Astrocyte of the hippocampus (primary cell): ENCODE results near the gene PKHD1.
A peak's percentile ranks its signal among the peaks of the same experiment; 100 is the strongest.

ENCODE experiments used
- DNase-seq: peaks from one replicate; pipeline ENCODE4 v3.0.0; 2011; ENCODE audit warnings: low read depth, low spot score

Gene PKHD1

DNA sequence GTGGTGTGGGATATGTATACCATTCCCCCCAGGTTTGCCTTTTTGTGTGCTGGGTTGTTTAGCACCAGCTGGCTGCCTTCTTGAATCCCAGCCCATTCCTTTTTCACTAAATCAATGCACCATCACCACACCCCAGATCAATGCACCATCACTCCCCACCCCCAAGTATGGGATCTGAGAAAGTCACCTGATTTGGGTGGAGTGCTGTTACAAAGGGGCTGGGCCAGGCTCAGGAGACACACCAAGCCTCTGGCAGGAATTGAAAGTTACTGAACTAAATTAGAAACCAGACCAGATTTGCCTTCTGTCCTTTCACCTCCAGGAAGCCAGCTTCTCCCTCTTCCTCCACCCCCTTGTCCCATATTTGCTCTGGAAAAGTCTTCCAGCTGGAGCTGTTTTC lies 19.6 kb upstream of the PKHD1 start:
- DNase-seq, result no peak

DNA sequence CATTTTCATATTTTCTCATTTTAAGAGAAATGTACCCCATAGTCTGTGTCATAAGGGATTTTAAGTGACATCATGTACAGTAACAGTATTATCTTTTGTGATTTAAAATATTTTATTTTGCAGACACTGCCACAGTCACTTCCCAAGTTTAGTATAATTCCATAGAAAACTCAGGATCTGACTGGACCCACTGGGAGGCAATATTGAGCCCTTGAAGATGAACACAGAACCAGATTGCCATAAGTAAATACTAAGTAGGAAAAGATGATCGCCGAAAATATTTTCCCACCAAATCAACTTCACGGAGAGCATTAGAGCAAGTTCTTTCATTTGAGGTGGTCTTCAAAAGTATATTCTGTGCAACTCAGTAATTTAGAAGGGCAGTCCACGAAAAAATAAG lies 17.6 kb upstream of the PKHD1 start:
- DNase-seq, result no peak

DNA sequence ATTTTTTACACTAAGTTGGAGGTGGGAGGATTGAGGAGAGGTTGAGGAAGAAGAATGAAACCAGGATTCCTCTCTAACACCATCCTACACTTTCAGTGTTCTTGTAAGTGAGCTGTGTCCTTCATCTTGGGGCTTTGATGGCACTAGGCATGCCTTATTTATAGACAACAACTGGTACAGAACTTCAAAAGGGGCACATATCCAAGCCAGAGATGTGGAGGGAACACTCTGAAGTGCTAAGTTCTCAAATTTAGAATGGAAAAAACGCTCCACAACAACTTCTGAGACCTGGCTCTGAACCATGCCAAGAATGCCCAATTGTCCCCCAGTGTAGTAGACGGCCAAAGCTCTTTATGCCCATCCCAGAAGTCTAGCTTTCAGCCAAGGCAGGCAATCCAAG lies 16.2 kb upstream of the PKHD1 start:
- no peak for DNase-seq

DNA sequence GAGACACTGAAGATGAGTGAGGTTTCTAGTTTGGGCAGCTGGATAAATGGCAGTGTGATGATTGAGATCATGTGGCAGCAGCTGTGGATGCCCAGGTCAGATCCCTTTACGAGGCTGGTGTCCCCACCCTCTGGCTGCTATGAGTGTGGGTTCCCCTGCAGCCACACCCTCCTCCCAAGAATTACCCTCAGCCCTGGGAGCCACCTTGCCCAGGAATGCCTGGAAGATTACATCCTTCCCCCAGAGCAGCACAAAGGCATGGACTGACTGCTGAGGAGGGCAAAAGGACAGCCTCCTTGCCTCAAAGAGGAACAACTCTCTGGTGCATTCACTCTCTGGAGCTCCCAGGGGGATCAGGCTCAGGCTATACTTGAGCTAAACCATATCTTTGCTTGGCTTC lies 15.0 kb upstream of the PKHD1 start:
- DNase-seq, result no peak

DNA sequence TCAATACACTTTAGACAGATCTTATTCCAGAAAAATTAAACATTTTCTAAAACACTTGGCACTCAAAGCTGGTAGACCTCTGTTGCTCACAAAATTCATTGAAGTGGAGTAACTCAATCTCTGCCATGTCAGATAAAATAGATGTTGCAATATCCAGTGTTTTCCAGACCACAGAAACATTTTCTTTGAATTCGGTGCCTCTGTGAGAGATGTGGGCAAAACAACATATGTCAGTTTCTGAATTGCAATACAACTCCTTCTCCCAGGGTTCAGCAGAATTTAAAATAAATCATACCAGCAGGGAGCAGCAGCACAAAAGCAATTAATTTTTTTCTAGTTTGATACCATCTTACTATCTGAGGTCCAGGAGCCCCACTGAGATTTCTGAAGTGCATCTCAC lies 11.3 kb upstream of the PKHD1 start:
- DNase-seq, result no peak

DNA sequence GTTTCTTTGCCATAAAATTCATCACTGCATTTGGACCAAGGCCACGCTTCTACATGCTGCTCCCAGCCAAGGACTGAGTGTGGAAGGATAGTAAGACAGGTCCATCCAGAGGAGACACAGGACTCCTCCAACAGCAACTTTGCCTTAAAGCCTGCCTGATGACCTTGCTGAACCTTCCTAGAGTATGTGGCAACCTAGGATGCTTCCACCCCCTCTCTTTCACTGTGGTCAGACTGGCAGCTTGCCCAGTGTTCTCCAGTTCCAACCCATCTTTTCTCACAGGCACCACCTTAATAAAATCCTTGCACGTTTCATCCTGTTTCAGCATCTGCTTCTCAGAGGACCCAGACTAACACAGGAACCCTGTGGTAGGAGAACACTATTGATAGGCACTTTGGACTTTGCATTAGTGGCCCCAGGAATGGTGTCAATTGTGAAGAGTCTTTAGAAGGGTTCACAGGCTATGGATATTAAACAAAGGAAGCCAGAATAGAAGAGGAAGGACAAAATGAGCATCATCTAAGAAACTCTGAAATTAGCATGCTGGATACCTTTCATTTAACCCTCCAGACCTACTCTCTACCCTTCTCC lies 2.4 kb upstream of the PKHD1 start:
- no peak for DNase-seq

DNA sequence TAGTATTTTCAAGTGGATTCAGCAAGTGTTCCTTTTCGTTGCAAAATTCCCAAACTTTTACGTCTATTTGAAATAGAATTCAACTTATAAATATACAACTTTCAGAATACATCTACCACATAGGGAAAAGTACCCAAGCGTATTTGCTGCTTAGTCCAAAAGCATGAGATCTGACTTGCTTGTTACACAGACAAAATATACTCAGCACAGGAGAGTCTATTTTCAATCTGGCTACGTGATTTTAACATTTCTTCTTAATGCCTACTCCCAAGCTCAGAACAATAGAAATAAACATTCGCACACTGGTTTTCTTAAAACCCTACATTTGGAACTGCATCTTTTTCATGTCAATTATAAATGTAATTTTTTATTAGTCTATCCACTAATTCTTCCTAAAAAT lies 672 bp downstream of the PKHD1 start:
- DNase-seq, result no peak

DNA sequence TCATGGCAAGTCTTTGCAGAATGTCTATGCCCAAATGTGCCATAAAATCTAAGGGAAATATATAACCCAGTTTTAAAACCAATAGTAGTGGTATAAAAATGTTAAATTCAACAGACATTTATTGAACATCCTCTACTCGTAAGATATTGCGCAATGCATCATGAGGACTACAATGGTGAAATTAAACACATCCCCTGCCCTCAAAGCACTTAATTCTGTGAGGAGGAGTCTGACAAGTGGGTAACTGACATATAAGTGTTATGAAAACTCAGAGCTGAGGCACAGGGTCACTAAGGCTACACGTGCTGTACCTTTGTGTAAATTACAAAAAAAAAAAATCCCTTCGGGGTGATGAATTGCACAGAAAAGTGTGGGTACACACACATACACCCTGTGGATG lies 6.2 kb downstream of the PKHD1 start:
- DNase-seq, result no peak

DNA sequence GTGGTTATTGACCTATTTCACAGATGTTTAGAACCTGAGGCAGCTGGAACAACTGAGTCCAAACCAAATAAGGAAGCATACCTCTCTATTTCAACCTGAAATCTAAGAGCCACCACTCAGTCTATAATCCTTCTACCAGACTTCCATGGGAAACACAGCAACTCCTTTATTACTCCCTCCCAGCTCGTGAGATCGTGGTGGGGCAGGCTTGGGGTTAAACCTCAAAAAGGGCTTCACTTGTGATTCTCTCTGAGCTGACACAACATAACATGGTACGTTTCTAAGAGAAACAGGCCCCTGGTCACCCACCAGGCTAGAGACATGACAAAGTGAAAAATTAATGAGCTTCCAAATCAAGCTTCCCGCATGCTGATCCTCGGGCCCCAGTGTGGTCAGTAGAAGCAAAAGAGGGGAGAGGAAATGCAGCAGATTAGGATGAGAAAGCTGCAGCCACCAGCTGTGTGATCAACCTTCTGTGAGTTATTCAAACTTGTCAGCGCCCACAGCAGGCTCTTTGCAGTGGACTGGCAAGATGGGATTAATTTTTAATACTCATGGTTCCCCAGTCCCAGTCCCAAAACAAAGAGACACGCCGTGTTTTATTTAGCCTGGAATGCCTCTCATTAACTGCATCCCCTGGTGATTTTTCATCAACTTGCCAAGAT lies 9.3 kb downstream of the PKHD1 start:
- DNase-seq, result no peak

DNA sequence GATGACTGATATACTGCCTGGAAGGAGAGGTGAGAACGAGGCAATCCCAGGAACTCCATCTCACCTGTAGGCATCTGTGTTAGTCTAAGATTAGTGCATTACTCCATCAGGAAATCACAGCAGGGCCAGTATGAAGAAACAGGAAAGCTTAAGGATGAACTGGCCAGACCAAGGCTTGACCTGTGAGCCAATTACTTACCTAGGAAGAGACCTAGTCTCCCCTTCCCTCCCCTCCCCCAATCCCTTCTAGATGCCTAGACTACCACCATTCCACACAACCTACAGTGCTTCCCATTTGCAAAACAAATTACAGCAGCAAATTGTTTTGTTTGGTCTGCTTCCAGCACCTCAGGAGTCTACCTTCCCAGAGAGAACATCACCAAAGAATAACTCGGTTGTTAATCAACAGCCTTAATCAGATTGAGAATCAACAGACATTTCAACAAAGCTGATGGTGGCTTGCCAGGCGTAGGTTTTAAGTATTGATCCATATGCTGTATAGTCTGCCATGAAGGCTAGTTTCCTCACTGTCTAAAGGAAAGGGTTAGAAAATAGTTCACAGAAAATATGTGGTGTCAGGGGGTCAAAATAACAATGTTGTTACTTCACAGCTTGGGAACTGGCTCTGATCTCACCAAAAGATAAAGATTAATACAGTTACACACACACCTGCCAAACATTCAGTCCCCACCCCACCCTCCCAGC lies 10.1 kb downstream of the PKHD1 start:
- no peak for DNase-seq

DNA sequence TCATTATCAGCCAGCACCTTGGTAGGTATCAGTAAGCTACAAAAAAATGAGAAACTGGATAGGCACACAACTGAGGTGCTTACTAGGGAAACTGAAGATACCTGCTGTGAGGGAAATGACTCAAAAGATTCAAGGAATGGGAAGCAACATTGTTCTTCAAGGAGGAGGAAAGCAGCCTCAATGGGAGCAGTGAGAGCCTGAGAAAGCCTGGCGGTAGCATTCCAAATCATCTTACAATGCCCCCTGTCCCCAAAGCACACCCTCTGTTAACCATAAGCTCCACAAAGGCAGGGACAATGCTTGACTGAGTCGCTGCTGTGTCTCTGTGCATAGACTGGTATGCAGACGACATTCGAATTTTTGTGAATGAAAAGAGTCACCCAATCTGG lies 10.6 kb downstream of the PKHD1 start:
- no peak for DNase-seq

DNA sequence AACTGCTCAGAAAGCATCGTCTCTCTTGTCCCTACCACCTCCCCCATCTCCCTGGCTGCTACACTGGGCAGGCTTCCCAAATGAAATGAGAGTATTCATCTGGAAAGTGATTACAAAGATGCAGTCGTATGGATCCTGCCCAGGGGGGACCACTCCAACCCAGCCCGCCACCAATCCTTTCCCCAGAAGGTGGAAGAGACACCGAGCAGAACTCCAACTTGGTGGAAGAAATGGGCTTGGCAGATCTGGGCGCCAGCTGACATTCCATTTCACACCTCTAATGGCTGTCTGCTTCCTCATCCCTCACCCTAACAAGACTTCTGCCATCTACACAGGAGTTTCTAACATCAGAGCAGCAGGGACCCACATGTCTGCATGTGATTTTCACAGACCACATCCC lies 12.7 kb downstream of the PKHD1 start:
- no peak for DNase-seq

DNA sequence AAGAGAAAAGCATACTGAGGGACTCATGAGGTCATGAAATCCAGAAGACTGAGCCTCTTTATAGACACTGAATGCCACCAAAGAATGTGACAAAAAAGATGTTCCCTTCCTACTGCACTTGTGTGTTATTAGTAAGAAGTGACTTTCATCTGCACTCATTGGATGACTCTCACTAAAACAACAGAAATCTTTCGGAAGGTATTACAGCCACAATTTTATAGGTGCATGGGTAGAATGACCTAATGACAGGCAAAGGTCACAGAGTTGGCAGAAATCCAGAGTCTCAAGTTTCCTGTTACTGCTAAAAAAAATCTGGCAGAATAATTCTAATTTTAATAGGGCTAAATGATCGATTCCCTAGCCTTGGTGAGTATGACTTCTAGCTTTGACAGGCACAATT lies 13.3 kb downstream of the PKHD1 start:
- DNase-seq, result no peak

DNA sequence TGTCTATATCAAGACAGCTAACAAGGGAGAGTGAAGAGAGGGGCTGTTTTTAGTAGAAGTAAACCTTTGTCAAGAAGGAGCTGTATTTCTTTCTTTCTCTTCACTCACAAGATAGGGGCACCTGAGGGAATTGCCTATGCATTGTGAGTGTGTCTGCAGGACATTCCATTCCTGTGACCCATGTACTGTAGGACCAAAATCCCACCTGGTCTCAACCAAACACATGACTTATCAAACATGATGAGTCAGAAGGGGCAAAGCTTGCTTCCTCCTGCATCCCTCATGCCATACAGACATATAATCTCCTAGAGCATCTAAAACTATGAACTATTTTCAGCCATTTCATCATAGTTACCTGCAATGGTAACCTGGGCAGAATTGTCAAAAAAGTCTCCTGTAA lies 21.8 kb downstream of the PKHD1 start:
- no peak for DNase-seq

DNA sequence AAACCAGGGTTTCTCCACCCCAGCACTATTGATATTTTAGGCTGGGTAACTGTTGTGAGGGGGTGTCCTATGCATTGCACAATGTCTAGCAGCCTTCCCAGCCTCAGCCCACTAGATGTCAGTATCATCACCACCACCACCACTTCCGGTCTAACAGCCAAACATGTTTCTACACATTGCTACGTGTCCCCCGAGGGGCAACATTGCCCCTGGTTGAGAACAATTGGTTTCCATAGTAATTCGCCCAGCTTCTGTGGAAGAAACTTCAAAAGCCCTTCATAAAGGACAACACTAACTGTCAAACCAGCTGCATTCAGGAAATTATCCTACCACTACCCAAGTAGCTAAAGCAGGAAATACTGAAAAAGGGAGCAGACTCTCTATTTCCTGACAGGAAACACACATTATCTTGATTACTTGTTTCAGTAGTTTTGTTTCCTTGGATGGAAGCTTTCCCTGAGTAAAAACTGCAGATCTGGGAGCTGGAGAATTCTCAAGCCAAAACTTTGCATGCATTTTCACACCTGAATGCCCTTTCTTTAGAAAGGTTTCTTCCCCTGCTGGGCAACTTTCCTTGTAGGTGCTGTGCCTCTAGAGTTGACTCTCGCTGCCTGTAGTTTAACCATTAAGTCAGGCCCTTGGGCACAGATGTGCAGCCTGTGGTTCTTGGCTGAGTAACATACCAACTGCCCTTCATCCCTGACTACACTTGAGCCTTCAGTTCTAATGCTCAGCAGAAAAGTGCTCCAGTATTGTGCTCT lies 23.6 kb downstream of the PKHD1 start:
- peak; percentile 7 for DNase-seq

DNA sequence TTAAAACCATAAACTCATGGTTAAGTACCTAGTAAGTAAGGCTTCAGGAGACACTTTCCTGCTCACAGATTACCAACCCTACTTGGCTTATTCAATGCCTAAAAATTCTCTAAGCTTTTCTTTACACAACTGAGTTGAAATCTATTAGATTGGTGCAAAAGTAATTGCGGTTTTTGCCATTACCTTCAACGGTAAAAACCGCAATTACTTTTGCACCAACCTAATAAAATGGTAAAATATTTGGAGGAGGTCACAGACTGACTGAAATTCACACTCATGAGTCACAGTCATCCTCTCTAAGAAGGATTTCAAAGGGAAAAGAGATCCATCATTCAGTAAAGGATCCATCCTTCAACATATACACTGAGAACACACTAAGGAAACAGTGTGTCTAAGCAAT lies 25.9 kb downstream of the PKHD1 start:
- no peak for DNase-seq

DNA sequence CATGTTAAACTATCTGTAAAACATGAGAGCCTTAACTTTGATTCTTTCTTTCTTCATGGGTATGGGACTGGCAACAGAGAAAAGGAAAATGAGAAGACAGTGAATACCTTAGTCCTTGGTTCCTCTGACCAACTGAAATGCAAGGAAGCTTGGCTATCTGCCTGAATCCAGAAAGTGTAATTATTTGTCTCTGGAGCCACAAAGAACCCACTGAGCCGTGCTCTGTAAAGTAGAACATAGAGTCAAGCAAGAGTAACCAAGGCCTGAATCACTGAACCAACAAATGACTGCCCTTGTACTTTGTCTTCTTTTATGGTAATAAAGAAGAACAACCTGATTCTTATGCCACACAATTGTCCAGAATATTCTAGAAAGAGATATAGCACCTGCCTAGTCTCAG lies 27.6 kb downstream of the PKHD1 start:
- peak; percentile 21 for DNase-seq

DNA sequence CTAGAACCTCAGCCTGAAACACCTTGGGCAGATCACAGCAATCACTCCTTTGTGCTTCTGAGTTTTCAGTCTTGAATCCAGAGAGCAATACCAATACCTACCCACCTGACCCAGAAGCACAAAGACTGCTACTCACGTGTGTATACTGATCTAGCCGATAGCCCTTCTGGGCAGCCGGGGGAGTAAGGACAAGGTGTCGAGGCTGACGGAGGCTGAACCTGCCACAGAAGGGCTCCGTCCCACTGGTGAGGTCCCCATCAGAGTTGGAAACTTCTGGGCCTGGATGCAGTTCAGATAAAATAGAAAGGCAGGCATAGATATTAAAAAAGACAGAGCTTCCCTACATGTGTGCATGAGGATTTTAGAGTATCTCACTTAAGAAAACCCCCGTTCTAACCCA lies 32.0 kb downstream of the PKHD1 start:
- no peak for DNase-seq

DNA sequence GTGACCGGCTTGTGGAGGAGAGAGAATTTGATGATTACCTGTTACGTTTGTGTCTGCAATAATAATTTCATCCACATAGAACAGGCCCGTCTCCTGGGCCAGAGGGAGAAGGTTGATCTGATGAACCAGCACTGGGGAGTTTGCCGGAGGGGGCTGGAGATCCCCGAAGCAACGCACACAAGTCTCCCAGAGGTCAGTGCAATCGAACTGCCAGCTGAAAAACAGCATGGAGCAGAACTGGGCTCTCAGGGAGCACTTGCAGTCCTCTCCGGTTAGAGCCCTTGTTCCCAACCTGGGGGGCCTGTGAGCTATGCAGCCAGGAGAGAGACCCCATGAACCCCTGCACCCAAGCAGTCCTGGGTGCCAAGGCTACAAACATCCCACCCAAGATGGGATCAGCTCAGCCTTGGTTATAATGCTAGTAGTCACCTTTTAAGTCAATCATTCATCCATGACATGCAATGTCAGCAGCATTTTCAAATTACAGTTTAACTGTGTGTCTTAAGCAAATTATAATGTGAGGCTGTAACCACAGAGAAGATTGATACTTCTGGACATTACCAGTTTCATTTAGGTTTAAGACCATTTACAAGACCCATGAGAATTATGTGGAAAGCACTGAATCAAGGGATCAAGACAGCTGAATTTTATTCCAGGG lies 34.2 kb downstream of the PKHD1 start:
- no peak for DNase-seq

DNA sequence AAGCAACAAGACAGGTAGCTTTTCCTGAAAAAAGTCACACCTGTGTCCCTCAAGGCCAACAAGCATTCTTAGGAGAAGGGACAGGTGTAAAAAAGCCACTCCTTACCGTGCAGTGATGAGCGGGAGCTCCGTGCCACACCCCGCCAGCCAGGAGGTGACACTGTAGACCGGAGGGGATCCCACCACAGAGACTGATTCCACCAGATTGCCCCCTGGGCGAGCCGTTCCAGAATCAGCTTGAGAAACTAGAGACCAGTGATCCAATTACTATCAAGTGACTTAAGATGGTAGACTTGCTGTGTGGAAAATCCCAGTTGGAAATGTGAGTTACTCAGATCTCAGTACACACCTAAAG lies 37.4 kb downstream of the PKHD1 start:
- DNase-seq, result no peak

DNA sequence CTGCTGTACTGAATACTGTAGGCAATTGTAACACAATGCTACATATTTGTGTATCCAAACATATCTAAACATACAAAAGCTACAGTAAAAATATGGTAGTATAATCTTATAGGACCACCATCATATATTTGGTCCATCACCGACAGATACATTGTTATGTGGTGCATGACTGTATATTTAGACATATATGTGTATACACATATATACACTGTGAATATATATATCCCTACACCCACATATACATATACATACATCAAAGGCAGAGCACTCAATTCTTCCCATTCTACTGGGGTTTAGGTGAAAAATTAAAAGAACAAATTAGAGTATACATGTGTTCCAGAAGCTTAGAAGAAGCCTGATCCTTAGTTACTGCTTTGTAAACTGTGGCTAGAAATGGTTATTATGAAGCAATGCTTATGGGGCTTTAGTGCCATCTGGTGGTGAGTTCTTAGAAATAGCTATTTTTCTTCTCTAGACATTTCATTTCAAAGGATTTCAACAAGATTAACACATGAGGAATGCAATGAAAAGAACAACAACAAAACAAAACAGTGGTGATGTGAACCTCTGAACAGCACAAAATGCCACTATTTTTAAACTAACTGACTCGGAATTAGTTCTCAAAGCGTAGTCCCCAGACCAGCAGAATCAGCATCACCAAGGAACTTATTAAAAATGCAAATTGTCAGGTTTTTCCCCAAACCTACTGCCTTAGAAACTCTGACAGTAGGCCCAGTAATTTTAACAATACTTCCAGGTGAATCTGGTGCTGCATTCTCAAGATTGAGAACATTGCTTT lies 38.0 kb downstream of the PKHD1 start:
- peak; percentile 51 for DNase-seq
